Ureter (tissue), 1 donor: ENCODE data around the gene ST8SIA1. TPM values are rescaled to one million over a fixed set of nuclear protein-coding genes. Genes with fewer than 3 reads are reported as not detected.

Experiments
- DNase-seq: peaks from one replicate; pipeline ENCODE4 v3.0.0-alpha.2; 2020; ENCODE audit warnings: low spot score
- total RNA-seq: library from RNA; stranded (reverse); gene quantifications from one replicate; pipeline ENCODE4 v1.2.4, GENCODE V29; 2023
- donor health status: DM: yes; HTN: yes; CAD: no.

The ST8SIA1 gene
- total RNA-seq, 1 donor from 2014 or later, result 9.4 TPM

GRCh38 chr12:22329621-22330020 is 4.9 kb downstream of the ST8SIA1 start:
- no peak for DNase-seq

DNA sequence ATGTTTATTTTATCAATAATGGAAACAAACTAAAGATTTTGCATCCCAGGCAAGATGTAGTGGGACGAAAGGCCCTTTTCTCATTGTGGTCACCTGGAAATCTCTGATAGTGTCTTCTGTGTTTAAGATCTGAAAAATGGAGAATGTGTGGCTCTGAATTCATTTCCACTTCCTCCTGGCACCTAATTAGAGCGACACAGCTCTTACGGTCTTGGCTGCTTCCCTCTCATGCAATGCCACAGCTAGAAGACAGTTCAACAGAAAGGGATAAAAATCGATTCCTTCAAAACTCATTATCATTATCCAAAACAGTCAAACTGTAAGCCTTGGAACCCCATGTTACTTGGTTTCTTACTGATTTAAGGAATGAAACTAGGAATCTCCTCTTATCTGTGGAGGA is 9.3 kb downstream of the ST8SIA1 start:
- no peak for DNase-seq

- DNase-seq, result no peak
These were observed 12.4 kb downstream of the ST8SIA1 start for GRCh38 chr12:22322091-22322490.

- DNase-seq, result no peak
These were observed 12.9 kb downstream of the ST8SIA1 start for GRCh38 chr12:22321638-22322037.

- no peak for DNase-seq
These were observed 13.4 kb downstream of the ST8SIA1 start for GRCh38 chr12:22321018-22321605.

- DNase-seq, result no peak
These were observed 16.3 kb downstream of the ST8SIA1 start for GRCh38 chr12:22318108-22318737.

GRCh38 chr12:22313963-22314330 is 20.6 kb downstream of the ST8SIA1 start:
- no peak for DNase-seq

DNA sequence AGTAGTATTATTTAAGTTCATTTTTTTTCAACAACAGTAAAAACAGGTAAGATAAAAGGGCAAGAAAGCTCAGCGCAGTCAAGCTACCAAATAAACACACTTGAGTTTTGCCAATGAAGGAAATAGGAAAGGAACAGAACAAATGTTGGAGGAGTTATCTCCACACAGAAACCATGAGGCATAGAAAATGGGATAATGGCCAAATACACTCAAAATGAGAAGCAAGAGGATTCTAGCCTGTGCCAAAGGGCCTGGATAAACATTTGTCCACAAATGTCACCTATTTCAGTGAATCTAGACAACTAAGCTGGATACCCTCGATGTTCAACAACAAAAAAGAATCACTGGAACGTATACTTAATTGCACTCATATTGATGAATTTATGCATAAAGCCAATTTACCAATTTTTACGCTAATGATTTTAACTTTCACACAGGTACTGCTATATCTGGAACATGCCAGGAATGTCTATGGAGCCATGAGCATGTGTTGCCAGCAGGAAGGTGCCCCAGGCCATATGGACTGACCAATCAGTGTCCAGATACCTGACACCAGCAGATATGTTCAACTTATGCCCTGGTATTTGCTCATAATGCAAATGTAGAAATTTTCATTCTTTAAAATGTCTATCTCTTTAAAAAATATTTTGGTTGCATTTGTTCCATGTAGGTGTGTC is 21.1 kb downstream of the ST8SIA1 start:
- no peak for DNase-seq

DNA sequence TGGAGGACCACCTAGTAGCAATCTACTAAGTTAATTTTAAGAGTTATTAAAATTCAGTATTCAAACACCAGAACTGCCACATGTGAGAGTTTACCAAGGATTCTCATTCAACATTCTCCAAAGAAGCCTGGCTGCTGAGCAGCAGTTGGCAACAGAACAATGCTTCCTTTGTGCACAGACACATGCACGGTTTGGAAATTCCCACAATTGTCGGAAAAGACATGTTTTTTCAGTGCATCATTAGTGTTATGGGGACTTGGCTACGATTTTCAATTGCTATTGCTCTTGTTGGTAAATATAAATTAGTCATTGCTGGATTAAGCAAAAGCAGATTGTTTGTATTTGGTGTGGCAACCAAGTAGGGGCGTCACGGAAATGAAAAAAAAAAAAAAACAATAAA is 22.2 kb downstream of the ST8SIA1 start:
- DNase-seq, result no peak

GRCh38 chr12:22310709-22311108 is 23.8 kb downstream of the ST8SIA1 start:
- no peak for DNase-seq

- DNase-seq, result no peak
These were observed 24.2 kb downstream of the ST8SIA1 start for GRCh38 chr12:22310275-22310674.

DNA sequence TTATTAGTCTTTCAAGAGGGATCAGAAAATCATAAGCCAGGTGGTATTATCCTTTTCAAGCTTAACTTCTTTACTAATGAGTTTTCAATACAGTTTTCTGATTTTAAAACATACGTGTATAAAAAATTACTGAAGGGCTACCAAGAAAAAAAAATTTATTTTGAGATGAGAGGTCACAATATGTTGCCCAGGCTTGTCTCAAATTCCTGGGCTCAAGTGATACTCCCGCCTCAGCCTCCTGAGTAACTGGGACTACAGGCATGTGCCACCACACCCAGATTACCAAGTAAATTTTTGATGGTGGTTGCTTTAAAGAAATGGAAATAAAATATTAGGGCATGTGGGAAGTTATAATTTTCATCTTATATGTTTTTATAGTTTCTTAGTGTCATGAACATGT is 26.7 kb downstream of the ST8SIA1 start:
- no peak for DNase-seq

DNA sequence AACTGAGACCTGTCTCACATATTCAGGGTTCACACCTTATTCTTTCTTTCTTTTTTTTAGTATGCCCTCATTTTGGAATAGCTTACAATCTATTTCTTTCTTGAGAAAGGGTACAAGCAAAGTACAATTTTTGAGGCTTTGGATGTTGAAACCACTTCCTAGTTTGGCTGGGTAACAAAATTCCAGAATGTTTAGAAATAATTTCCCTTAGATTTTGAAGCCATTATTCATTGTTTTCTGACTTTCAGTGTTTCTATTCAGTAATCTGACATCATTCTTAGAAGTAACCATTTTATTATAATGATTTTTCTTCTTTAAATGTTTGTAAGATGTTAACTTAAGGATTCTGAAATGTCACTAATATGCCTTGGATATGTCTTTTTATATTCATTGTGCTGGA is 28.2 kb downstream of the ST8SIA1 start:
- DNase-seq, result no peak

- no peak for DNase-seq
These were observed 30.2 kb downstream of the ST8SIA1 start for GRCh38 chr12:22304341-22304740.

- no peak for DNase-seq
These were observed 35.1 kb downstream of the ST8SIA1 start for GRCh38 chr12:22299294-22299912.

DNA sequence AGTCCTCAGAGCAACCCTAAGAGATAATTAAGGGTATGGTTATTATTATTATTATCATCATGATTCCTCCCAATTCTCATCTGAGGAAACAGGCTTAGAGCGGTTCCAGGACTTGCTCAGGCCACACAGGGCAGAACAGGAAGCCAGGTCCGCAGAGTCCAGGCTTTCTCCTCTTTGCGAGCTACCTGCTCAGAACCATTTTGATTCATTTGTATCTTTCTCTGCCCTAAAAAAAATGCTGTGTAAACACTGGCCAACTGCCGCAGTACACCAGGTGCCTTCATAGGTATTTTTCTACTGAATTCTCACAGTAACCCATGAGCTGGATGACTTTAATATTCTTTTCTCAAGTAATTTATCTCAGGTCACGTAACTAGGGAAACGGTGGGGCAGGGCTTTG is 45.3 kb downstream of the ST8SIA1 start:
- DNase-seq, result no peak

- DNase-seq, result no peak
These were observed 46.5 kb downstream of the ST8SIA1 start for GRCh38 chr12:22287776-22288621.

- DNase-seq, result no peak
These were observed 47.4 kb downstream of the ST8SIA1 start for GRCh38 chr12:22287101-22287500.

DNA sequence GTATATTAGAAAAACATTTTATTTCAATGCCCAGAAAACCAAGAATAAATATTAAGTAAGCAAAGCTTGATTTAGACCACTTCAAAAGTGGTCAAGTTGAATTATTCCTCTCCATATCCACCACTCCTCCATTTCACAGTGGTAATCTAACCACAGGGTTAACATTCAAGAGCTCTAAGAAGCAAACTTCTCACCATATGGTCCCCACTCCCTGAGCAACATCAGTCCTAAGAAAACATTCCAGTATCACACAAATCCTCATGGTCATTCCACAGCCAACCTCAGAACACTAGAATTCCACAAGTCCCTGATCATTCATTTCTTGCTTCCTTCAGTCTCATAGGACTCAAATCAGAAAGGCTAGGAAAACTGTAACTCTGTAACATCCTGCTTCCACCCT is 47.9 kb downstream of the ST8SIA1 start:
- no peak for DNase-seq

- no peak for DNase-seq
These were observed 48.7 kb downstream of the ST8SIA1 start for GRCh38 chr12:22285846-22286245.

GRCh38 chr12:22284871-22285270 is 49.6 kb downstream of the ST8SIA1 start:
- no peak for DNase-seq

DNA sequence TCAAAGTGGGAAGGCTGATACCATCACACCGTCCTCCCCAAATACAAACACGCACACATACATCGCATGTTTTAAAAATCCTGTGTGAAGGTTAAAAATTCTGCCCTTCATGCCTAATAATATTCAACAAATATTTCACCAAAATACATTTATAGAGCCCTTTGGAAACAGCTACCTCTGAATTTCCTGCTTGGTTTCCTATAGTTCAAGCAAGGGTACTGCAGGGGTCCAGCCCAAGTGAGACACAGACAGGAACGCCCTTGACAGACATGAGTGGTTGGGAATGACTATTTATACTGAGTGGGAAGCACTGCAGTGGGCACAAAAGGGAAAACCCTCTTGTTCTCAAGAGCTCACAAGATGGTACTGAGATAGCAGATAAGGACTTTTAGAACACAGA is 51.0 kb downstream of the ST8SIA1 start:
- no peak for DNase-seq
